Right lobe of liver (tissue), 6 donors: ENCODE measurements around the gene DVL1. TPM values are rescaled to one million over a fixed set of nuclear protein-coding genes. Genes with fewer than 3 reads are reported as not detected.

Experiments
- ATAC-seq, 4 donors: fragments of 200-7000 bp; cut with Tn5 transposase; one replicate each; pipeline ENCODE4 v1.9.1; 2020; ENCODE audit warnings: mild to moderate bottlenecking in 4 of 4, moderate library complexity in 4 of 4
- DNase-seq, 3 donors: peaks; one replicate each; pipeline ENCODE4 v3.0.0-alpha.2; 2020
- H3K27ac ChIP-seq, 3 donors: fragments of 200-600 bp; one replicate each; pipeline ENCODE4 v1.8.0; 2022
- H3K27me3 ChIP-seq, 2 donors: fragments of 200-600 bp; one replicate each; pipeline ENCODE4 v1.8.0; 2022
- H3K36me3 ChIP-seq, 4 donors: fragments of 200-600 bp; sonication (generic) in 1 of 4; one replicate each; pipeline versions ENCODE4 v1.5.1 to v1.8.0; 2017 to 2022; ENCODE audit warnings: control low read depth in 1 of 4
- H3K4me1 ChIP-seq, 4 donors: fragments of 200-600 bp; sonication (generic) in 1 of 4; one replicate each; pipeline versions ENCODE4 v1.5.1 to v1.8.0; 2017 to 2022; ENCODE audit warnings: control low read depth in 1 of 4
- H3K4me3 ChIP-seq, 3 donors: fragments of 200-600 bp; one replicate each; pipeline ENCODE4 v1.8.0; 2022
- H3K9me3 ChIP-seq, 4 donors: fragments of 200-600 bp; sonication (generic) in 1 of 4; one replicate each; pipeline versions ENCODE4 v1.5.1 to v1.8.0; 2017 to 2022; ENCODE audit warnings: control low read depth in 1 of 4
- POLR2A ChIP-seq: fragments of 450-650 bp; IDR thresholded peaks from one replicate; pipeline ENCODE4 v1.6.1; 2017; ENCODE audit warnings: antibody characterized with exemption, mild to moderate bottlenecking
- WGBS: methylation state at CpG from one replicate; pipeline ENCODE4 v1.1.6; 2018; ENCODE audit warnings: low coverage, low lambda C conversion rate; ENCODE audit not compliant: insufficient coverage; ENCODE audit errors: missing lambda C conversion rate; 5-methylcytosine and 5-hydroxymethylcytosine counted together
- intact Hi-C, 2 donors: fragments of 100-400 bp; cut with DNase I; formaldehyde crosslinking; loops; one replicate each; pipeline versions ENCODE4 v1.11.2 to v1.14.1; 2022
- total RNA-seq, 6 experiments: library from RNA; depleted of rRNA in 2 of 6; stranded (reverse); fragments of >200 nt in 2 of 6; fragmentation: NEBNext Ultra II Directional in 3 of 6; extraction: Animal tissue kit (Norgen Biotek cat#: 25700) in 3 of 6; gene quantifications; one replicate each; pipeline versions ENCODE4 v1.1.0 to v1.2.4, GENCODE V29; 2016 to 2023
- TF ChIP-seq, protein P1 (sequence below), 4 donors: fragments of 200-600 bp in 3 of 4; fragments of 450-650 bp in 1 of 4; IDR thresholded peaks; one replicate each; pipeline versions ENCODE4 v1.5.1 to v1.8.0; 2016 to 2022; ENCODE audit warnings: antibody characterized with exemption in 4 of 4, mild to moderate bottlenecking in 2 of 4
- donor health status: DM: no; HTN: yes; CAD: no.
- donor health status: DM: no; HTN: no; CAD: no.
- donor health status: DM: no; HTN: no; CAD: no.
- donor health status: DM: no; HTN: yes; CAD: no.
- donor health status: DM: no; HTN: yes; CAD: no.

DVL1 gene
- total RNA-seq, 6 experiments from 2014 or later, result 32.7 to 54.6 (median 41.2) TPM

DNA sequence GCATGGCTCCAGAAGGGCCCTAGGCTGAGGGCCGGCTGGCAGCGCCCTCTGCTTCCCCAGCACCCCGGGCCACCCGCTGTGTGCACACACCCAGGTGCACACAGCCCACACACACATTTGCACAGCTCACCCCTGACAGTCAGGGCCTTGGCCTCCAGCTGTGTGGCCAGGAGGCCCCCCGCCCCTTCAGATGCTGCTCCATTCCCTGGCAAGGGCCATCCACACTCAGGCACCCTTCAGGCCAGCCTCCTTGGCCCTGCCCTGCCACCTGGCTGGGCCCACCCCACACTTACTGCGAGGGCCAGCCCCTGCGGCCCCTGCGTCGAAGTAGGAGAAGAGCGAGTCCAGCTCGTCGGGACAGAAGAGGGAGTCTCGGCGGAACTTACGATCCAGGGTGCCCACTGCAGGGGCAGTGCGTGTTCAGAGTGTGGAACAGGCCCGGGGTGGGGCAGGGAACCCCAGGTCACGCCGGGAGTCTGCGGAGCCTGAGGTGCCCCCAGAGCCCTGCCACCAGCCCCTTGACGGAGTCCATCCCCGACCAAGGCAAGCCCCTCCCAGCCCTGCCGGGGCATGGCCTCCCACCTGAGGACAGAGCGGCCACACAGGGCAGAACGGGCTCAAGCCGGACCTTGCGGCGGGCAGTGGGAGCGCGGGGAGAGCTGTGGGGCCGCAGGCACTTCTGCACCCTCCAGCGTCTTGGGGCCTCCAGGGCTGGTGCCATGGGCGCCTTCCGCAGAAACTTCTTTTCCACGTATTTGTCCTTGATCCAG lies 53.9 kb downstream of the DVL1 start:
- intact Hi-C loops, result loop anchor here in 1 of 2 donors (10.0 kb wide), 1 partner anchor 51 kb away; the partner anchor contains the start of gene C1QTNF12
- no peak overlapping the region for H3K4me3 ChIP-seq
- DNase-seq (no peak), ATAC-seq (no peak)
- no CpG with 5 or more reads among the region's 35 CpGs for WGBS
- H3K36me3 ChIP-seq, result no peaks in the 10 kb centered on the region
- TF ChIP-seq POLR2A, result no peak
- TF ChIP-seq, protein P1, sequence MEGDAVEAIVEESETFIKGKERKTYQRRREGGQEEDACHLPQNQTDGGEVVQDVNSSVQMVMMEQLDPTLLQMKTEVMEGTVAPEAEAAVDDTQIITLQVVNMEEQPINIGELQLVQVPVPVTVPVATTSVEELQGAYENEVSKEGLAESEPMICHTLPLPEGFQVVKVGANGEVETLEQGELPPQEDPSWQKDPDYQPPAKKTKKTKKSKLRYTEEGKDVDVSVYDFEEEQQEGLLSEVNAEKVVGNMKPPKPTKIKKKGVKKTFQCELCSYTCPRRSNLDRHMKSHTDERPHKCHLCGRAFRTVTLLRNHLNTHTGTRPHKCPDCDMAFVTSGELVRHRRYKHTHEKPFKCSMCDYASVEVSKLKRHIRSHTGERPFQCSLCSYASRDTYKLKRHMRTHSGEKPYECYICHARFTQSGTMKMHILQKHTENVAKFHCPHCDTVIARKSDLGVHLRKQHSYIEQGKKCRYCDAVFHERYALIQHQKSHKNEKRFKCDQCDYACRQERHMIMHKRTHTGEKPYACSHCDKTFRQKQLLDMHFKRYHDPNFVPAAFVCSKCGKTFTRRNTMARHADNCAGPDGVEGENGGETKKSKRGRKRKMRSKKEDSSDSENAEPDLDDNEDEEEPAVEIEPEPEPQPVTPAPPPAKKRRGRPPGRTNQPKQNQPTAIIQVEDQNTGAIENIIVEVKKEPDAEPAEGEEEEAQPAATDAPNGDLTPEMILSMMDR (IDR thresholded peaks at IDR 0.05), result no peak
- H3K9me3 ChIP-seq, result no peaks in the 10 kb centered on the region
- H3K27me3 ChIP-seq, result no peaks in the 10 kb centered on the region
- H3K4me1 ChIP-seq, result no peaks in the 10 kb centered on the region
- no peak overlapping the region for H3K27ac ChIP-seq

DNA sequence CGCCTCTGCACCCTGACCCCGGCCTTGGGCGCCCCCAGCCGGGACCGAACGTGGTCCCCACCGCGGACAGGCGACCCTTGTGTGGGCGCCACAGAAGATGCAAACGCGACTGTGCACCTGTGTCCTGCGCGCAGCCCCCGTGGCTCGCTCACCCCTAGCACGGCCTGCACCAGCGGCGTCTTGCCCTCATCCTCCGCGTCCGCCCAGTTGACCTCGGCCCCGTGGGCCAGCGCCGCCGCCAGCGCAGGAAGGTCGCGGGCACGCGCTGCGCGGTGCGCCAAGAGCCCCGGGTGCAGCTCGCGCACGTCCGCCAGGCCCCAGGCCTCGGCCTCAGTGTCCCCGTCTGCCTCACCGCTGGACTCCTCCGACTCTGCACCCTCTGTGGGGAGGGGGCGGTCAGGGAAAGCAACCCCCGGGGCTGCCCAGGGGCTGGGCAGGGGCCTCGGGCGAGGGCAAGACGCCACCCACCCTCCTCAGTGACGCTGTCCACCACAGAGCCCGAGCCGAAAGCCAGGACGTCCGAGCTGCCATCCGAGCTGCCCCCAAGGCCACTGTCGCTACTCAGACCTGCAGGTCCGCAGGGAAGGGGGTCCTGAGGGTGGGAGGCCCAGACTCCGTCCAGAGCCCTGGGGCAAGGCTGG lies 54.8 kb downstream of the DVL1 start:
- Histone ChIP-seq H3K27ac (no peak overlapping the region), H3K36me3 (no peaks in the 10 kb centered on the region), H3K9me3 (no peaks in the 10 kb centered on the region), H3K4me3 (no peak overlapping the region), H3K27me3 (no peaks in the 10 kb centered on the region), H3K4me1 (no peaks in the 10 kb centered on the region)
- DNase-seq, result no peak
- no peak for TF ChIP-seq POLR2A
- TF ChIP-seq, protein P1 (IDR thresholded peaks at IDR 0.05), result no peak
- ATAC-seq, result no peak
- intact Hi-C loops, result loop anchor here (5.0 to 10.0 kb wide), 2 partner anchors 50 to 172 kb away; partner anchors contain the start of gene C1QTNF12 (in 1 of the 2)
- 95% methylated on average over 31 of the region's 58 CpGs for WGBS

DNA sequence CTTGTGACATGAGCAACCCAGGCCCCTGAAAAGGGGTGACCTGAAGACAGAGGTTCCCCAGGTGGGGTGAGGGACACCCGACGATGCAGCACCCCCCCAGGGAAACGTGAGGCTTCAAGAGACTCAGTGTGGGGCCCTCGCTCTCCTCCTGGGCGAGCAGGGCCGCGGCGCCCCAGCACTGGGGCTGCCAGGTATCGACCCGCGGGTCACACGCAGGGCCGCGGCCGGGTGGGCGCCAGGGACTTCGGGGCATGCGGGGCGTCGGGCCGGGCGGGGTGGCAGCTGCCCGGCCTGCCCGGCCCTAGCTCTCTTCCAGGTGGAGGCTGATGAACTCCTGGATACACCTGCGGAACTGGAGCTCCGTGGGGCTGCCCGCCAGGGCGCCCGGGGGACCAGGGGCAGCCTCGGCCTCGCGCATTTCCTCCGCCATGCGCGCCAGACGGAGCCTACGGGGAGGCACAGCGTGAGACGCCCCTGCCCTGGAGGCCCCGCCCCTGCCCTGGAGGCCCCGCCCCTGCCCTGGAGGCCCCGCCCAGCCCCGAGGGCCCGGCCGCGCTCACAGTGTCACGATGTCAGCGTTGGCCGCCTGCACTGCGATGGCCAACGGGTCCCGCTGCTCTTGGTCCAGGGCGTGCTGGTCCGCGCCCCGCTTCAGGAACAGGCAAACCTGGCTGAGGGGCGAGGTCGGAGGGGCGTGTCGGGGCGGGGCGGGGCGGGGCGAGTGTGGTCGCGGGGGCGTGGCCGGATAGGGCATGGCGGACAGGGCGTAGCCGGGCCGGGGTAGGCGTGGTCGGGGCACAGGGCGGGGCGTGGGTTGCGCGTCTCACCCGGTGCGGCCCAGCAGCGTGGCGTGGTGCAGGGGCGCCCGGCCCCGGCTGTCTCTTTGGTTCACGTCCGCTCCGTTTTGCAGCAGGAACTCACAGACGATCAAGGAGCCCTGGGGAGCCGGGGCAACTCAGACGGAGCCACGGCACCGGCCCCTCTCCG lies 55.7 kb downstream of the DVL1 start:
- ATAC-seq (no peak), DNase-seq (no peak)
- Histone ChIP-seq H3K36me3 (no peaks in the 10 kb centered on the region), H3K9me3 (no peaks in the 10 kb centered on the region), H3K4me1 (no peaks in the 10 kb centered on the region), H3K27ac (no peak overlapping the region), H3K27me3 (no peaks in the 10 kb centered on the region), H3K4me3 (no peak overlapping the region)
- no CpG with 5 or more reads among the region's 94 CpGs for WGBS
- intact Hi-C loops, result loop anchor here (5.0 to 10.0 kb wide), 2 partner anchors 49 to 171 kb away; partner anchors contain the start of gene C1QTNF12 (in 1 of the 2)
- TF ChIP-seq POLR2A, result no peak
- TF ChIP-seq, protein P1 (IDR thresholded peaks at IDR 0.05), result no peak

DNA sequence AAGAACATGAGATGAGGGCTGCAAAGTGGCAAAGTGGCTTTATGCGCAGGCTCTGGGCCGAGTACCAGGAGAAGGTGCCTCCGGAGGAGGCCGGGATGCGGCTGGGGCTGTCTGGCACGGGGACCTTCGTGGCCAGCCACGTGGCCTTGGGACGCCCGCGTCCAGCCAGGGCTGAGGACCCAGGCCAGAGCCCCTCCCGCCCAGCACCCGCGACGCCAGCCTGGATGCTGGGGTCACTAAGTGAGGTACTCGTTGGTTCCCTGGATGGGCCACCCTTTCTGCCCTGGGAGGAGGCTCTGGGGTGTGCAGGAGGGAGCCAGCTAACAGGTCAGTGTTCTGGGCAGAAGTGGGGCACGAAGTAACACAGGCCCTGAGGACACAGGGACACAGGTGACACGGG lies 56.4 kb downstream of the DVL1 start:
- Histone ChIP-seq H3K27me3 (no peaks in the 10 kb centered on the region), H3K4me3 (no peak overlapping the region), H3K9me3 (no peaks in the 10 kb centered on the region), H3K36me3 (no peaks in the 10 kb centered on the region), H3K27ac (no peak overlapping the region), H3K4me1 (no peaks in the 10 kb centered on the region)
- TF ChIP-seq, protein P1 (IDR thresholded peaks at IDR 0.05), result no peak
- no peak for TF ChIP-seq POLR2A
- no peak for ATAC-seq
- 40% methylated on average over 1 of the region's 18 CpGs for WGBS
- intact Hi-C loops, result loop anchor here (5.0 to 10.0 kb wide), 2 partner anchors 48 to 171 kb away; partner anchors contain the start of gene C1QTNF12 (in 1 of the 2)
- no peak for DNase-seq
